Stimulated activated CD8-positive, alpha-beta memory T cell treated with anti-CD3 and anti-CD28 coated beads, Interleukin-12 subunit alpha, Interleukin-12 subunit beta, amount 100 ng/mL, for 4 hours (primary cell): ENCODE results near the gene WFDC5.
"Not testable (repeated sequence)": the region's sequence is repeated elsewhere in the genome, so short reads cannot be mapped to it uniquely, and the experiment has no call there.

ENCODE experiments used
- DNase-seq: peaks from one replicate; pipeline ENCODE4 v3.0.0-alpha.2; 2020; ENCODE audit warnings: low read depth

WFDC5 gene

GRCh38 chr20:45087814-45088213 lies 27.2 kb downstream of the WFDC5 start:
- DNase-seq: no peak

- DNase-seq: no peak
These were observed 27.7 kb downstream of the WFDC5 start for GRCh38 chr20:45087097-45087790.

GRCh38 chr20:45085867-45086266 lies 29.1 kb downstream of the WFDC5 start:
- no peak for DNase-seq

- no peak for DNase-seq
These were observed 29.7 kb downstream of the WFDC5 start for GRCh38 chr20:45085289-45085688.

GRCh38 chr20:45083127-45083526 lies 31.8 kb downstream of the WFDC5 start:
- no peak for DNase-seq

GRCh38 chr20:45082468-45082867 lies 32.5 kb downstream of the WFDC5 start:
- no peak for DNase-seq

- DNase-seq: no peak
These were observed 33.9 kb downstream of the WFDC5 start for GRCh38 chr20:45080867-45081624.

- DNase-seq: no peak
These were observed 37.4 kb downstream of the WFDC5 start for GRCh38 chr20:45077559-45077958.

- DNase-seq: no peak
These were observed 41.8 kb downstream of the WFDC5 start for GRCh38 chr20:45073221-45073620.

GRCh38 chr20:45072066-45072465 lies 42.9 kb downstream of the WFDC5 start:
- no peak for DNase-seq

- no peak for DNase-seq
These were observed 43.9 kb downstream of the WFDC5 start for GRCh38 chr20:45070932-45071632.

- DNase-seq: no peak
These were observed 45.7 kb downstream of the WFDC5 start for GRCh38 chr20:45069261-45069660.

- DNase-seq: no peak
These were observed 47.4 kb downstream of the WFDC5 start for GRCh38 chr20:45067558-45067957.

GRCh38 chr20:45067087-45067486 lies 47.9 kb downstream of the WFDC5 start:
- no peak for DNase-seq

GRCh38 chr20:45066372-45066771 lies 48.6 kb downstream of the WFDC5 start:
- no peak for DNase-seq

- DNase-seq: no peak
These were observed 50.2 kb downstream of the WFDC5 start for GRCh38 chr20:45064812-45065211.

GRCh38 chr20:45063107-45063506 lies 51.9 kb downstream of the WFDC5 start:
- not testable (repeated sequence) for DNase-seq

GRCh38 chr20:45061244-45061643 lies 53.7 kb downstream of the WFDC5 start:
- no peak for DNase-seq

- no peak for DNase-seq
These were observed 54.7 kb downstream of the WFDC5 start for GRCh38 chr20:45060294-45060693.
